Measurements from ENCODE around the gene ANKRD11.
"Not testable (repeated sequence)": the region's sequence is repeated elsewhere in the genome, so short reads cannot be mapped to it uniquely, and the experiment has no call there.

Gene ANKRD11

GRCh38 chr16:89401641-89402445, 88.5 kb downstream of the ANKRD11 start:
- DNase-seq: no peak

GRCh38 chr16:89401205-89401604, 89.2 kb downstream of the ANKRD11 start:
- DNase-seq: no peak

- no peak for DNase-seq
Measured at GRCh38 chr16:89400740-89401139, 89.6 kb downstream of the ANKRD11 start.

- no peak for DNase-seq
Measured at GRCh38 chr16:89398924-89399323, 91.4 kb downstream of the ANKRD11 start.

GRCh38 chr16:89397331-89397861, 93.0 kb downstream of the ANKRD11 start:
- DNase-seq: no peak

GRCh38 chr16:89396156-89396555, 94.2 kb downstream of the ANKRD11 start:
- no peak for DNase-seq

GRCh38 chr16:89395150-89396142, 94.9 kb downstream of the ANKRD11 start:
- no peak for DNase-seq

GRCh38 chr16:89393738-89394406, 96.5 kb downstream of the ANKRD11 start:
- no peak for DNase-seq

- DNase-seq: no peak
Measured at GRCh38 chr16:89392881-89393737, 97.3 kb downstream of the ANKRD11 start.

GRCh38 chr16:89390224-89390583, 100.2 kb downstream of the ANKRD11 start:
- not testable (repeated sequence) for DNase-seq

- DNase-seq: not testable (repeated sequence)
Measured at GRCh38 chr16:89389504-89390223, 100.7 kb downstream of the ANKRD11 start.

- no peak for DNase-seq
Measured at GRCh38 chr16:89388536-89388935, 101.8 kb downstream of the ANKRD11 start.

GRCh38 chr16:89386306-89387185, 103.8 kb downstream of the ANKRD11 start:
- DNase-seq: no peak

- DNase-seq: no peak
Measured at GRCh38 chr16:89385712-89386111, 104.6 kb downstream of the ANKRD11 start.

GRCh38 chr16:89384282-89384681, 106.1 kb downstream of the ANKRD11 start:
- no peak for DNase-seq

GRCh38 chr16:89383095-89384003, 107.0 kb downstream of the ANKRD11 start:
- no peak for DNase-seq

- not testable (repeated sequence) for DNase-seq
Measured at GRCh38 chr16:89382555-89382954, 107.8 kb downstream of the ANKRD11 start.

GRCh38 chr16:89381788-89382187, 108.6 kb downstream of the ANKRD11 start:
- no peak for DNase-seq

GRCh38 chr16:89380681-89381080, 109.7 kb downstream of the ANKRD11 start:
- no peak for DNase-seq

Data from NCI-H2081 treated with DMSO at 0.1 percent for 48 hours (cell line).